ENCODE data around the gene ARMC7. TPM values are rescaled to one million over a fixed set of nuclear protein-coding genes. Genes with fewer than 3 reads are reported as not detected.

Gene ARMC7
- total RNA-seq, 1 experiment from 2014 or later = 48.7 TPM

GRCh38 chr17:75110234-75110937 is 617 bp downstream of the ARMC7 start:
- TF ChIP-seq REST (IDR thresholded peaks at IDR 0.05; ENCODE audit: insufficient read depth in 1 of 2, low read depth in 2 of 2, low read length in 1 of 2) = no peak
- Histone ChIP-seq H3K27me3 (ENCODE audit: control insufficient read depth, insufficient read depth, low read length) (no peaks in the 10 kb centered on the region), H3K4me1 (ENCODE audit: control insufficient read depth, insufficient read depth, low read length) (peaks cover 36% of the 10 kb centered on the region), H3K36me3 (ENCODE audit: control insufficient read depth, insufficient read depth, low read length) (peaks cover 6% of the 10 kb centered on the region; the same call in 1 of the 2 replicates), H3K9me3 (ENCODE audit: control insufficient read depth, insufficient read depth, low read depth, low read length) (no peaks in the 10 kb centered on the region), H3K27ac (ENCODE audit: low read length) (peak overlapping the region; percentile 88), H3K4me3 (ENCODE audit: low read depth in 2 of 2, low read length in 2 of 2) (peak overlapping the region; percentile 83 to 88)
- in situ Hi-C loops (cut with HindIII; ENCODE audit: low pct_unique_long_range_greater_than_20kb, low sequenced_read_pairs) = no loop called here
- no TSS peak for BruUV-seq (replicated peaks)
- ChIA-PET CTCF (interaction anchor here (0.6 to 1.7 kb wide), 4 partner anchors 10 to 308 kb away, joined by 5 to 13 read pairs (median 6); no protein-coding TSS in a partner anchor), POLR2A (interaction anchor here (0.6 to 0.7 kb wide), 3 partner anchors 49 to 284 kb away, joined by 3 read pairs; no protein-coding TSS in a partner anchor)
- intact Hi-C loops (cut with micrococcal nuclease; ENCODE audit: unreplicated experiment) = no loop called here
- DNase-seq (ENCODE audit: low read depth, low spot score) (no peak), ATAC-seq (no peak)

- intact Hi-C loops (cut with micrococcal nuclease; ENCODE audit: unreplicated experiment) (no loop called here), in situ Hi-C loops (cut with HindIII; ENCODE audit: low pct_unique_long_range_greater_than_20kb, low sequenced_read_pairs) (no loop called here)
- H3K4me3 ChIP-seq (ENCODE audit: low read depth in 2 of 2, low read length in 2 of 2) = peak overlapping the region; percentile 83 to 88
- POLR2A ChIA-PET = interaction anchor here (0.6 kb wide), 2 partner anchors 78 to 82 kb away, joined by 3 read pairs; no protein-coding TSS in a partner anchor
- ATAC-seq (no peak), DNase-seq (ENCODE audit: low read depth, low spot score) (no peak)
- peaks cover 26% of the 10 kb centered on the region for H3K4me1 ChIP-seq (ENCODE audit: control insufficient read depth, insufficient read depth, low read length)
- H3K27me3 ChIP-seq (ENCODE audit: control insufficient read depth, insufficient read depth, low read length) = no peaks in the 10 kb centered on the region
- peaks cover 6% of the 10 kb centered on the region; the same call in 1 of the 2 replicates for H3K36me3 ChIP-seq (ENCODE audit: control insufficient read depth, insufficient read depth, low read length)
- CTCF ChIA-PET = interaction anchor here (0.6 to 1.7 kb wide), 5 partner anchors 19 to 173 kb away, joined by 3 to 5 read pairs (median 3); partner anchors contain the start of gene NT5C
- TF ChIP-seq CTCF (IDR thresholded peaks at IDR 0.05) (no peak), SIN3A (IDR thresholded peaks at IDR 0.05; ENCODE audit: borderline replicate concordance, insufficient read depth, low read depth, low read length) (no peak), POLR2AphosphoS5 (IDR thresholded peaks at IDR 0.05; ENCODE audit: low read depth, low read length) (no peak), TCF7L2 (IDR thresholded peaks at IDR 0.05; ENCODE audit: low read depth, low read length) (no peak), REST (IDR thresholded peaks at IDR 0.05; ENCODE audit: insufficient read depth in 1 of 2, low read depth in 2 of 2, low read length in 1 of 2) (no peak)
- no peaks in the 10 kb centered on the region for H3K9me3 ChIP-seq (ENCODE audit: control insufficient read depth, insufficient read depth, low read depth, low read length)
- H3K27ac ChIP-seq (ENCODE audit: low read length) = peak overlapping the region; percentile 55; the same call in 1 of the 2 replicates
- BruUV-seq (replicated peaks) = TSS peak; percentile 81
Measured at GRCh38 chr17:75111777-75112335, 2.1 kb downstream of the ARMC7 start.
